ENCODE results near the gene NHSL2. TPM values are rescaled to one million over a fixed set of nuclear protein-coding genes. Genes with fewer than 3 reads are reported as not detected.

Gene NHSL2
- total and polyA plus RNA-seq, 2 experiments from 2014 or later: 4.7 to 9.5 TPM

DNA sequence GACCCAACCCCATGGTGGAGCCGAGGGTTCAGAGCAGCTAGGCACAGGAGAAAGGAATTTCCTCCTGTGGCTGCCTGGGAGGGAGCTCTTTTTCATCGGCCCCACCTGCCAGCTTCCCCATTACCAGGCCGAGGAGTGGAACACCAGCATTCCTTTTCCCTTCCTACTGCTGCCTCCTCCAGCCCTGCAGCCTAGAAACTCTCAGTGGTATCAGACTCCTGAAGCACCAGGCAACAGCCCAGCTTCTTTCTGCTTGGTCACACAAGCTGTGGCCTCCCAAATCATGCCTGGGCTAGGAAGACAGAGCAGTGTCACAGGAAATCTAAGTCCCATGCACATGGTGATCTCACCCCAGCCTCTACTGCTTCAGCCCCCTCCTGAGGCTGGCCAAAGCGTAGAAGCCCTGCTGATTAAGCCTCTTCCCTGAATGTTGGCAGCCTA, 191.0 kb downstream of the NHSL2 start (continued):
- TF ChIP-seq, protein P1, sequence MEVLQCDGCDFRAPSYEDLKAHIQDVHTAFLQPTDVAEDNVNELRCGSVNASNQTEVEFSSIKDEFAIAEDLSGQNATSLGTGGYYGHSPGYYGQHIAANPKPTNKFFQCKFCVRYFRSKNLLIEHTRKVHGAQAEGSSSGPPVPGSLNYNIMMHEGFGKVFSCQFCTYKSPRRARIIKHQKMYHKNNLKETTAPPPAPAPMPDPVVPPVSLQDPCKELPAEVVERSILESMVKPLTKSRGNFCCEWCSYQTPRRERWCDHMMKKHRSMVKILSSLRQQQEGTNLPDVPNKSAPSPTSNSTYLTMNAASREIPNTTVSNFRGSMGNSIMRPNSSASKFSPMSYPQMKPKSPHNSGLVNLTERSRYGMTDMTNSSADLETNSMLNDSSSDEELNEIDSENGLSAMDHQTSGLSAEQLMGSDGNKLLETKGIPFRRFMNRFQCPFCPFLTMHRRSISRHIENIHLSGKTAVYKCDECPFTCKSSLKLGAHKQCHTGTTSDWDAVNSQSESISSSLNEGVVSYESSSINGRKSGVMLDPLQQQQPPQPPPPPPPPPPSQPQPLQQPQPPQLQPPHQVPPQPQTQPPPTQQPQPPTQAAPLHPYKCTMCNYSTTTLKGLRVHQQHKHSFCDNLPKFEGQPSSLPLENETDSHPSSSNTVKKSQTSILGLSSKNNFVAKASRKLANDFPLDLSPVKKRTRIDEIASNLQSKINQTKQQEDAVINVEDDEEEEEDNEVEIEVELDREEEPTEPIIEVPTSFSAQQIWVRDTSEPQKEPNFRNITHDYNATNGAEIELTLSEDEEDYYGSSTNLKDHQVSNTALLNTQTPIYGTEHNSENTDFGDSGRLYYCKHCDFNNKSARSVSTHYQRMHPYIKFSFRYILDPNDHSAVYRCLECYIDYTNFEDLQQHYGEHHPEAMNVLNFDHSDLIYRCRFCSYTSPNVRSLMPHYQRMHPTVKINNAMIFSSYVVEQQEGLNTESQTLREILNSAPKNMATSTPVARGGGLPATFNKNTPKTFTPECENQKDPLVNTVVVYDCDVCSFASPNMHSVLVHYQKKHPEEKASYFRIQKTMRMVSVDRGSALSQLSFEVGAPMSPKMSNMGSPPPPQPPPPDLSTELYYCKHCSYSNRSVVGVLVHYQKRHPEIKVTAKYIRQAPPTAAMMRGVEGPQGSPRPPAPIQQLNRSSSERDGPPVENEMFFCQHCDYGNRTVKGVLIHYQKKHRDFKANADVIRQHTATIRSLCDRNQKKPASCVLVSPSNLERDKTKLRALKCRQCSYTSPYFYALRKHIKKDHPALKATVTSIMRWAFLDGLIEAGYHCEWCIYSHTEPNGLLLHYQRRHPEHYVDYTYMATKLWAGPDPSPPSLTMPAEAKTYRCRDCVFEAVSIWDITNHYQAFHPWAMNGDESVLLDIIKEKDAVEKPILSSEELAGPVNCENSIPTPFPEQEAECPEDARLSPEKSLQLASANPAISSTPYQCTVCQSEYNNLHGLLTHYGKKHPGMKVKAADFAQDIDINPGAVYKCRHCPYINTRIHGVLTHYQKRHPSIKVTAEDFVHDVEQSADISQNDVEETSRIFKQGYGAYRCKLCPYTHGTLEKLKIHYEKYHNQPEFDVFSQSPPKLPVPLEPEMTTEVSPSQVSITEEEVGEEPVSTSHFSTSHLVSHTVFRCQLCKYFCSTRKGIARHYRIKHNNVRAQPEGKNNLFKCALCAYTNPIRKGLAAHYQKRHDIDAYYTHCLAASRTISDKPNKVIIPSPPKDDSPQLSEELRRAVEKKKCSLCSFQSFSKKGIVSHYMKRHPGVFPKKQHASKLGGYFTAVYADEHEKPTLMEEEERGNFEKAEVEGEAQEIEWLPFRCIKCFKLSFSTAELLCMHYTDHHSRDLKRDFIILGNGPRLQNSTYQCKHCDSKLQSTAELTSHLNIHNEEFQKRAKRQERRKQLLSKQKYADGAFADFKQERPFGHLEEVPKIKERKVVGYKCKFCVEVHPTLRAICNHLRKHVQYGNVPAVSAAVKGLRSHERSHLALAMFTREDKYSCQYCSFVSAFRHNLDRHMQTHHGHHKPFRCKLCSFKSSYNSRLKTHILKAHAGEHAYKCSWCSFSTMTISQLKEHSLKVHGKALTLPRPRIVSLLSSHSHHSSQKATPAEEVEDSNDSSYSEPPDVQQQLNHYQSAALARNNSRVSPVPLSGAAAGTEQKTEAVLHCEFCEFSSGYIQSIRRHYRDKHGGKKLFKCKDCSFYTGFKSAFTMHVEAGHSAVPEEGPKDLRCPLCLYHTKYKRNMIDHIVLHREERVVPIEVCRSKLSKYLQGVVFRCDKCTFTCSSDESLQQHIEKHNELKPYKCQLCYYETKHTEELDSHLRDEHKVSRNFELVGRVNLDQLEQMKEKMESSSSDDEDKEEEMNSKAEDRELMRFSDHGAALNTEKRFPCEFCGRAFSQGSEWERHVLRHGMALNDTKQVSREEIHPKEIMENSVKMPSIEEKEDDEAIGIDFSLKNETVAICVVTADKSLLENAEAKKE (CRISPR knock-in tag; IDR thresholded peaks at IDR 0.05): no peak
- TF ChIP-seq ZNF114 (CRISPR knock-in tag; IDR thresholded peaks at IDR 0.05) (no peak), NANOG (IDR thresholded peaks at IDR 0.05; ENCODE audit: borderline replicate concordance) (no peak)
- TF ChIP-seq, protein P2, sequence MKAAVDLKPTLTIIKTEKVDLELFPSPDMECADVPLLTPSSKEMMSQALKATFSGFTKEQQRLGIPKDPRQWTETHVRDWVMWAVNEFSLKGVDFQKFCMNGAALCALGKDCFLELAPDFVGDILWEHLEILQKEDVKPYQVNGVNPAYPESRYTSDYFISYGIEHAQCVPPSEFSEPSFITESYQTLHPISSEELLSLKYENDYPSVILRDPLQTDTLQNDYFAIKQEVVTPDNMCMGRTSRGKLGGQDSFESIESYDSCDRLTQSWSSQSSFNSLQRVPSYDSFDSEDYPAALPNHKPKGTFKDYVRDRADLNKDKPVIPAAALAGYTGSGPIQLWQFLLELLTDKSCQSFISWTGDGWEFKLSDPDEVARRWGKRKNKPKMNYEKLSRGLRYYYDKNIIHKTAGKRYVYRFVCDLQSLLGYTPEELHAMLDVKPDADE (IDR thresholded peaks at IDR 0.05): no peak

DNA sequence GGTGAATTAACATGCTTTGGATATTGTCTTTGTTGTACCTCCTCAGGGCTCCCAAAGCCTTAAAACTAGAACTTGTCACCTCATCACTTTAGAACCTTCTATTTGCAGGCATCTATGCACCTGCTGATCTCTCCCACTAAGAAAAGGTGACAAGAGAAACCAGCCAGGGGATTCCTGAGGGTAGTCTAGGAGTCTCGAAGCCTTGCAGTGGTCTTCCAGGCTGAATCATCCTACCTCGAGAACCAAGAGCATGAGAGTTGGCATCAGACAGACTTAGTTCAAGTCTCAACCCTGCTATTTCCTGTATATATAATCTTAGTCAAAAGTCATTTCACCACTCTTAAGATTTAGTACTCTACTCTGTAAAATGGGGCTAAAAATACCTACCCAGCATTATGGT, 191.5 kb downstream of the NHSL2 start:
- no peak overlapping the region for H3K27ac Mint-ChIP-seq

More for the DNA sequence above, 191.5 kb downstream of the NHSL2 start:
- DNase-seq (ENCODE audit: low spot score) (no peak), ATAC-seq (no peak)
- H3K4me1 ChIP-seq (ENCODE audit: insufficient read depth): no peaks in the 10 kb centered on the region
- no peak for TF ChIP-seq JUNB (IDR thresholded peaks at IDR 0.05; ENCODE audit: unreplicated experiment)
- no peak for TF ChIP-seq EZH2phosphoT487 (IDR thresholded peaks at IDR 0.05; ENCODE audit: unreplicated experiment)
- no peak for TF ChIP-seq ZNF331 (CRISPR knock-in tag; IDR thresholded peaks at IDR 0.05; ENCODE audit: low read depth)
- no peaks in the 10 kb centered on the region for H3K27me3 ChIP-seq (ENCODE audit: insufficient read depth)
- H3K27ac ChIP-seq (ENCODE audit: low read depth): no peak overlapping the region
- H3K4me3 ChIP-seq: no peak overlapping the region
- H3K79me2 ChIP-seq (replicated peaks; ENCODE audit: insufficient read depth): no peaks in the 10 kb centered on the region
- no peaks in the 10 kb centered on the region for H3F3A ChIP-seq (replicated peaks; ENCODE audit: low read depth)
- H2AFZ ChIP-seq: no peak overlapping the region
- no peaks in the 10 kb centered on the region for H3K36me3 ChIP-seq (ENCODE audit: insufficient read depth)
- H3K4me3 Mint-ChIP-seq: no peak overlapping the region
- H3K9me2 ChIP-seq (ENCODE audit: insufficient read depth): no peaks in the 10 kb centered on the region
- no peaks in the 10 kb centered on the region for H4K20me1 ChIP-seq (replicated peaks; ENCODE audit: insufficient read depth)
- H3K9me3 Mint-ChIP-seq: no peaks in the 10 kb centered on the region
- H3K27me3 Mint-ChIP-seq (ENCODE audit: insufficient read depth, low read depth, poor library complexity): peaks cover 9% of the 10 kb centered on the region
- H3K36me3 Mint-ChIP-seq (ENCODE audit: low read depth): no peaks in the 10 kb centered on the region
- no peak overlapping the region for H3K4me2 ChIP-seq
- H3K4me1 Mint-ChIP-seq: peaks cover 18% of the 10 kb centered on the region

Measured in GM23338 (cell line).